CD8-positive, alpha-beta memory T cell (primary cell): ENCODE results near the gene MTRF1. TPM values are rescaled to one million over a fixed set of nuclear protein-coding genes. Genes with fewer than 3 reads are reported as not detected.

Experiments
- CTCF ChIA-PET: fragments of 350-600 bp; sonication (Branson Sonifier 250); formaldehyde crosslinking; loops from one replicate; lab custom pipeline; 2021; ENCODE audit warnings: antibody characterized with exemption; lab: Charles Lee
- POLR2A ChIA-PET: fragments of 350-600 bp; sonication (Branson Sonifier 250); formaldehyde crosslinking; loops from one replicate; lab custom pipeline; 2021; ENCODE audit warnings: antibody characterized with exemption; lab: Charles Lee
- DNase-seq, 5 donors: peaks; one replicate each; pipeline versions ENCODE4 v3.0.0 to v3.0.0-alpha.2; 2020 to 2022; ENCODE audit warnings: mixed read lengths in 1 of 5
- H3K27ac ChIP-seq: one replicate; pipeline ENCODE4 v1.7.0; 2013; ENCODE audit warnings: low read depth, mild to moderate bottlenecking, low read length, moderate library complexity
- H3K27me3 ChIP-seq: 2 replicates; pipeline ENCODE4 v1.7.0; 2013; ENCODE audit warnings: low read length, mild to moderate bottlenecking; ENCODE audit not compliant: insufficient read depth, poor library complexity, severe bottlenecking
- H3K36me3 ChIP-seq: 2 replicates; pipeline ENCODE4 v1.7.0; 2013; ENCODE audit warnings: mild to moderate bottlenecking, low read length, moderate library complexity; ENCODE audit not compliant: insufficient read depth
- H3K4me1 ChIP-seq: 2 replicates; pipeline ENCODE4 v1.7.0; 2013; ENCODE audit warnings: mild to moderate bottlenecking, low read length, moderate library complexity; ENCODE audit not compliant: insufficient read depth
- H3K4me3 ChIP-seq: 2 replicates; pipeline ENCODE4 v1.7.0; 2013; ENCODE audit warnings: mild to moderate bottlenecking, low read length
- H3K9me3 ChIP-seq: 2 replicates; pipeline ENCODE4 v1.7.0; 2013; ENCODE audit warnings: mild to moderate bottlenecking, low read length
- H3K27ac Mint-ChIP-seq, 8 donors: one replicate each; pipeline ENCODE4 v1.8.0; 2020 to 2021; ENCODE audit warnings: mixed read lengths in 8 of 8, mild to moderate bottlenecking in 6 of 8, inconsistent platforms in 3 of 8, moderate library complexity in 3 of 8
- H3K27me3 Mint-ChIP-seq, 2 donors: one replicate each; pipeline ENCODE4 v1.8.0; 2020 to 2021; ENCODE audit warnings: mixed read lengths in 2 of 2, mild to moderate bottlenecking in 1 of 2, moderate library complexity in 1 of 2
- H3K36me3 Mint-ChIP-seq, 3 donors: one replicate each; pipeline ENCODE4 v1.8.0; 2020 to 2021; ENCODE audit warnings: mixed read lengths in 3 of 3, inconsistent platforms in 1 of 3, mild to moderate bottlenecking in 1 of 3
- H3K4me1 Mint-ChIP-seq, 3 donors: one replicate each; pipeline ENCODE4 v1.8.0; 2020 to 2021; ENCODE audit warnings: mixed read lengths in 3 of 3, inconsistent platforms in 1 of 3, mild to moderate bottlenecking in 1 of 3
- H3K4me3 Mint-ChIP-seq, 7 donors: one replicate each; pipeline ENCODE4 v1.8.0; 2020 to 2021; ENCODE audit warnings: mixed read lengths in 7 of 7, mild to moderate bottlenecking in 6 of 7, moderate library complexity in 4 of 7, inconsistent platforms in 2 of 7
- H3K9me3 Mint-ChIP-seq, 5 donors: one replicate each; pipeline ENCODE4 v1.8.0; 2020 to 2022; ENCODE audit warnings: mixed read lengths in 5 of 5, mild to moderate bottlenecking in 3 of 5, moderate library complexity in 2 of 5, inconsistent platforms in 1 of 5
- polyA plus RNA-seq: library from polyadenylated mRNA; unstranded; fragments of 300-500 nt; fragmentation: Illumina TruSeq; gene quantifications from one replicate; pipeline ENCODE4 v1.2.3, GENCODE V29; 2021
- total RNA-seq, 2 experiments: library from RNA; stranded (reverse); gene quantifications; one replicate each; pipeline ENCODE4 v1.2.3, GENCODE V29; 2021

Gene MTRF1
- total and polyA plus RNA-seq, 3 experiments from 2014 or later = 11.5 to 18.8 (median 17.3) TPM

DNA sequence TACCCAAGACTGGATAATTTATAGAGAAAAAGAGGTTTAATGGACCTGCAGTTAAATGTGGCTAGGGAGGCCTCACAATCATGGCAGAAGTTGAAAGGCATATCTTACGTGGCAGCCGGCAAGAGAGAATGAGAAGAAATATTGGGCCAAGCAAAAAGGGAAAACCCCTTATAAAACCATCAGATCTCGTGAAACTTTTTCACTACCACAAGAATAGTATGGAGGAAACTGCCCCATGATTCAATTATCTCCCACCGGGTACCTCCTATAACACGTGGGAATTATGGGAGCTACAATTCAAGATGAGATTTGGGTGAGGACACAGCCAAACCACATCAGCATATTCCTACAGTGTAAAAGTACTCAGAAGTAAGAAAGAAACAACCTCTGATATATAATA lies 64.3 kb downstream of the MTRF1 start:
- H3K4me1 ChIP-seq = no peaks in the 10 kb centered on the region
- H3K27me3 ChIP-seq = no peaks in the 10 kb centered on the region
- no peak overlapping the region for H3K27ac Mint-ChIP-seq
- H3K4me3 ChIP-seq = no peak overlapping the region
- peaks cover 6 to 7% (median 7%) of the 10 kb centered on the region in 3 donors for H3K4me1 Mint-ChIP-seq
- no peak overlapping the region for H3K27ac ChIP-seq
- peaks cover 0 to 3% (median 0%) of the 10 kb centered on the region in 3 donors for H3K36me3 Mint-ChIP-seq
- no peaks in the 10 kb centered on the region for H3K9me3 Mint-ChIP-seq
- POLR2A ChIA-PET = no interaction called here
- H3K4me3 Mint-ChIP-seq = no peak overlapping the region
- no peaks in the 10 kb centered on the region for H3K9me3 ChIP-seq
- no peaks in the 10 kb centered on the region for H3K36me3 ChIP-seq
- CTCF ChIA-PET = no interaction called here
- H3K27me3 Mint-ChIP-seq = peaks cover 0 to 1% of the 10 kb centered on the region in 2 donors
- DNase-seq = no peak

DNA sequence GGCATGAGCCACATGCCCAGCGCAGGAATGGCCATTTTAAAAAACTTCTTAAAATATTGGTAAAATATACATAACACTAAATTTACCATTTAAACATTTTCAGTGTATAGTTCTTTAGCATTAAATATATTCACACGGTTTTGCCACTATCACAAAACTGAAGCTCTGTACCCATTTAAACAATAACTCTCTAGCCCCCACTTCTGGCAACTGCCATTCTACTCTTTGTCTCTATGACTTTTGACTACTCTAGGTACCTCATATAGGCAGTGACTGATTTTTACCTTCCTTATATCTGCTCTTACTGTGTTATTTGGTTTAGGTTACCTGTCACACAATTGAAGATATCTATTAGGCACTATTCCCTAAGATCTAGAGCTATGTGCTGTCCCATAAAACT lies 66.8 kb downstream of the MTRF1 start:
- H3K27me3 ChIP-seq = no peaks in the 10 kb centered on the region
- H3K27ac ChIP-seq = no peak overlapping the region
- H3K4me1 ChIP-seq = peaks cover 13% of the 10 kb centered on the region
- Mint-ChIP-seq H3K27ac (no peak overlapping the region), H3K36me3 (peaks cover 0 to 5% (median 0%) of the 10 kb centered on the region in 3 donors), H3K9me3 (no peaks in the 10 kb centered on the region), H3K4me3 (no peak overlapping the region), H3K27me3 (peaks cover 0 to 1% of the 10 kb centered on the region in 2 donors), H3K4me1 (peaks cover 26 to 31% (median 30%) of the 10 kb centered on the region in 3 donors)
- CTCF ChIA-PET = interaction anchor here (0.7 to 1.3 kb wide), 4 partner anchors 11 to 137 kb away, joined by 3 read pairs; partner anchors contain the start of gene WBP4
- POLR2A ChIA-PET = interaction anchor here (0.7 kb wide), 2 partner anchors 62 to 270 kb away, joined by 3 to 7 read pairs; no protein-coding TSS in a partner anchor
- H3K4me3 ChIP-seq = no peak overlapping the region
- no peaks in the 10 kb centered on the region for H3K36me3 ChIP-seq
- DNase-seq = no peak
- no peaks in the 10 kb centered on the region for H3K9me3 ChIP-seq

DNA sequence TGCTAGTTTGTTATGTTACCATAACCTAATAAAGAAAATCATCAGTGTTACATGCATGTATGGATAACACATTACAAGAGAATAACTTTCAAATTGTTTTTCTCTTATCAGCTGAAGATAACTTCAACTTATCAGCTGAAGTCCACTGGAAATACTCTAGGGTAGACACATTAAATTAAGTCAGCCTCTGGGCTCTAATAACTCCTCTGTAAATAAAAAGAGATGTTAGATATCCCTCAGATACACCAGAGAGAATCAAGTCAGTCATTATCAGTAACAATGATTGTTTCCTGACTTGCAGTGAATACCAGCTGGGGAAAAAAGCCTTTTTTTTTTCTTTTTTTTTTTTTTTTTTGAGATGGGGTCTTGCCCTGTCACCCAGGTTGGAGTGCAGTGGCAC lies 67.4 kb downstream of the MTRF1 start:
- peak overlapping the region in 1 of 7 donors; percentile 68 for H3K4me3 Mint-ChIP-seq
- H3K27me3 Mint-ChIP-seq = peaks cover 0 to 1% of the 10 kb centered on the region in 2 donors
- Histone ChIP-seq H3K4me1 (peaks cover 13% of the 10 kb centered on the region), H3K27me3 (no peaks in the 10 kb centered on the region), H3K36me3 (no peaks in the 10 kb centered on the region), H3K27ac (no peak overlapping the region), H3K4me3 (no peak overlapping the region), H3K9me3 (no peaks in the 10 kb centered on the region)
- DNase-seq = no peak
- no peaks in the 10 kb centered on the region for H3K9me3 Mint-ChIP-seq
- ChIA-PET POLR2A (interaction anchor here (0.7 kb wide), 1 partner anchor 271 kb away, joined by 7 read pairs; no protein-coding TSS in a partner anchor), CTCF (interaction anchor here (1.2 to 1.3 kb wide), 2 partner anchors 11 to 136 kb away, joined by 3 read pairs; no protein-coding TSS in a partner anchor)
- no peak overlapping the region for H3K27ac Mint-ChIP-seq
- peaks cover 0 to 5% (median under 1%) of the 10 kb centered on the region in 3 donors for H3K36me3 Mint-ChIP-seq
- H3K4me1 Mint-ChIP-seq = peaks cover 27 to 33% (median 33%) of the 10 kb centered on the region in 3 donors

DNA sequence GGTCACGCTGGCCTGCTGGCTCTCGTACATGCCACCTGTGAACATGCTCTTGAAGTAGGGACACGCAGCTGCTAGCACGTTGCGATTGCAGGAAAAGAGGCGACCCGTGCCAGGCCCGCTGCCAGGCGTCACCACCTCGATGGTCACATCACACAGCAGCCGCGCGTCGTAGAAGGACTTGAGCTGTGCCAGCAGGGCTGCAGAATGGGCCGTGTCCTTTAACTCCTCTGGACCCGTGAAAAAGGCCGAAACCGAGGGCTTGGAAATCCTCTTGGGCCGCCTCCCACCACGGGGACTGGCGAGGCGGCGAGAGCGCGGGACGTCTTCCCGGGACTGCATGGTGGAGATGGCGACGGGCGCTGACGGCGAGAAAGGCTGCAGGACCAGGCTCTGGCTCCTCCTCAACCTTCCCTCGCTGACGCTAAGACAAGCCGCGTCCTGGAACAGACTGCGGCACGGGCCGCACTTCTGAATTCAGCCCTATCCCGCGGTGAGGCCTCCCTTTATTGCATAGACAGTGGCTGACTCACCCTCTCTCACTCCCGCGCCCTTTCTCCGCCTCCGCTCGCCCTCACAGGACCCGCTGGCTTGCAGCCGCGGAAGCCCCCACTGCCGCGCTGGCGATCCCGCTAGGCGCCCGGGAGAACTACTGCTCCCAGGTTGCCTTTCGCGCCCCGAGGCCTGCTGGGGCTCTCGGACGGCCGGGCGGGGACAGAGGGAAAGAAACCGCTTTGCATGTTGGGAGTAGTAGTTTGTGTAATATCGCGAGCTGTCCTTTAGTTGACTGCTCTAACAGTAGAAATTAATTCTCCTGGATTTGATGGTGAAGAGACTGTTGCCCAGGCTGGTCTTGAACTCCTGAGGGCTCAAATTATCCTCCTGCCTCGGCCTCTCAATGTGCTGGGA lies 69.2 kb downstream of the MTRF1 start, which contains the start of gene KBTBD7:
Gene KBTBD7 (minus strand): TSS at position 651 of the 906 bp plus-strand sequence. CDS start 312 bp downstream, at position 339.
- Histone ChIP-seq H3K36me3 (no peaks in the 10 kb centered on the region), H3K4me3 (peak within 1 kb of the TSS; percentile 80), H3K27ac (peak within 1 kb of the TSS; percentile 62), H3K9me3 (no peaks in the 10 kb centered on the region), H3K4me1 (peaks cover 13% of the 10 kb centered on the region), H3K27me3 (no peaks in the 10 kb centered on the region)
- Mint-ChIP-seq H3K4me1 (peaks cover 35 to 47% (median 45%) of the 10 kb centered on the region in 3 donors), H3K4me3 (peak within 1 kb of the TSS; percentile 94 to 98 (median 95)), H3K27ac (peak within 1 kb of the TSS; percentile 64 to 95 (median 93)), H3K9me3 (no peaks in the 10 kb centered on the region), H3K27me3 (peaks cover 0 to 1% of the 10 kb centered on the region in 2 donors), H3K36me3 (peaks cover 3 to 14% (median 9%) of the 10 kb centered on the region in 3 donors)
- CTCF ChIA-PET = no interaction called here
- POLR2A ChIA-PET = interaction anchor here (1.2 kb wide), 1 partner anchor 273 kb away, joined by 3 read pairs; no protein-coding TSS in a partner anchor
- peak; percentile 83 to 92 (median 87) for DNase-seq

DNA sequence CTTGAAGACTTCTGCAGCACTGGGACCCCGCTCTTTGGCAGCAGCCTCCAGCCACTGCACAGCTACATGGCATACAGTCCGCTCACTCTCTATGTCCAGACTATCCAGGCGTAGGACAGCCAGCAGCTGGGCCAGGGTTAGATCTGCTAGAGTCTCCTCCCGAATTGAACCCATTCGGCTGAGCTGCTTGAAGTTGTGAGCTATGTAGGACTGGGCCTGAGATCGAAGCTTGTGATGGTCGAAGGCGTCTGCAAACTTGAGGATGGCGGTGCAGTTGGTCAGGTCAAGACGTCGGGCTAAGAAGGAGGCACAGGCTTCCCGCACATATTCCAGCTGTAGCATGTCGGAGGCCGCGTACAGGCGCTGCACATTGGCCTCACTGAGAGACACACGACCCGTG lies 69.9 kb downstream of the MTRF1 start:
- Histone ChIP-seq H3K27ac (no peak overlapping the region), H3K4me1 (peaks cover 13% of the 10 kb centered on the region), H3K27me3 (no peaks in the 10 kb centered on the region), H3K4me3 (peak overlapping the region; percentile 80), H3K36me3 (no peaks in the 10 kb centered on the region), H3K9me3 (no peaks in the 10 kb centered on the region)
- DNase-seq = no peak
- CTCF ChIA-PET = interaction anchor here (0.6 kb wide), 1 partner anchor 225 kb away, joined by 3 read pairs; no protein-coding TSS in a partner anchor
- peaks cover 35 to 47% (median 45%) of the 10 kb centered on the region in 3 donors for H3K4me1 Mint-ChIP-seq
- H3K9me3 Mint-ChIP-seq = no peaks in the 10 kb centered on the region
- H3K27ac Mint-ChIP-seq = peak overlapping the region in 5 of 8 donors; percentile 43 to 95 (median 89)
- peaks cover 3 to 15% (median 9%) of the 10 kb centered on the region in 3 donors for H3K36me3 Mint-ChIP-seq
- peaks cover 0 to 1% of the 10 kb centered on the region in 2 donors for H3K27me3 Mint-ChIP-seq
- peak overlapping the region; percentile 94 to 98 (median 95) for H3K4me3 Mint-ChIP-seq
- POLR2A ChIA-PET = no interaction called here

DNA sequence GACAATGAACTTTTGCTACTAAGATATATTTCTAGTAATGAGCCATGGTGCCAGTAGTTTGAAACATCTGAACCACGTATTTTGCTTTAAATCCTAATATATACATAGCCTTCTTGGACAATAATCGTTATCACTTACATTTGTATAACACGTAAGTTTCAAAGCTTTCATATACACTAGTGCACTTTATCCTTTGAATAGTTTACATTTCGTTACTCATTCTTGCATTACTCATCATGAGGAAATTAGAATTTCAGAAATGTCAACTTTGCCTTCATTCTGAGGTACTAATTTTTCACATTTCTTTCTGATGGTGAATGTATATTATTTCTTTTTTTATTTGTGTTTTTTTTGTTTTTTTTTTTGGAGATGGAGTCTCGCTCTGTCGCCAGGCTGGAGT lies 74.8 kb downstream of the MTRF1 start:
- H3K4me3 ChIP-seq = no peak overlapping the region
- no peaks in the 10 kb centered on the region for H3K27me3 ChIP-seq
- no peaks in the 10 kb centered on the region for H3K27me3 Mint-ChIP-seq
- H3K36me3 ChIP-seq = no peaks in the 10 kb centered on the region
- ChIA-PET POLR2A (interaction anchor here (0.5 kb wide), 1 partner anchor 59 kb away, joined by 3 read pairs; no protein-coding TSS in a partner anchor), CTCF (no interaction called here)
- H3K36me3 Mint-ChIP-seq = peaks cover 3 to 11% (median 9%) of the 10 kb centered on the region in 3 donors
- no peaks in the 10 kb centered on the region for H3K9me3 ChIP-seq
- H3K27ac ChIP-seq = no peak overlapping the region
- no peak overlapping the region for H3K4me3 Mint-ChIP-seq
- no peak for DNase-seq
- H3K9me3 Mint-ChIP-seq = no peaks in the 10 kb centered on the region
- H3K4me1 Mint-ChIP-seq = peaks cover 28 to 34% (median 33%) of the 10 kb centered on the region in 3 donors
- peaks cover 9% of the 10 kb centered on the region for H3K4me1 ChIP-seq
- H3K27ac Mint-ChIP-seq = no peak overlapping the region

DNA sequence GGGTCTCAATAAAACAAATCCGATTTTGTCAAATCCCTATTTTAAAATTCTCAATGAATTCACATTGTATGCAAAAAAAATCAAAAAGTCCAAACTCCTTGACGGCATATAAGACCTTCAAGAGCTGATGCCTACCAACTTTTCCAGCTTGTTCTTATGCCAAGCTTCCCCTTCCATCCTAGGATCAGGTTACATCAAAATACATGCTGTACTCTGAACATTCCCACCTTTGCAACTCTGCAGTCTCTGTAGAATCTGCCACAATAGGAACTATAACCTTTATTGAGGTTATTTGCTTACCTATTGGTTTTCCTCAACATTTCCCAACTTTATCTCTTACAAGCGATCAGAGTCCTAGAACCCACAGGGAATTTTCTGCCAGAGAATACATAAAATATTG lies 76.9 kb downstream of the MTRF1 start:
- POLR2A ChIA-PET = no interaction called here
- Mint-ChIP-seq H3K4me3 (no peak overlapping the region), H3K27me3 (no peaks in the 10 kb centered on the region), H3K27ac (no peak overlapping the region), H3K36me3 (peaks cover 3 to 11% (median 9%) of the 10 kb centered on the region in 3 donors), H3K9me3 (no peaks in the 10 kb centered on the region), H3K4me1 (peaks cover 9 to 16% (median 14%) of the 10 kb centered on the region in 3 donors)
- Histone ChIP-seq H3K4me3 (no peak overlapping the region), H3K36me3 (no peaks in the 10 kb centered on the region), H3K9me3 (no peaks in the 10 kb centered on the region), H3K4me1 (no peaks in the 10 kb centered on the region), H3K27ac (no peak overlapping the region), H3K27me3 (no peaks in the 10 kb centered on the region)
- CTCF ChIA-PET = no interaction called here
- no peak for DNase-seq
